Subcutaneous adipose tissue (tissue), 4 donors: ENCODE measurements around the gene PLEKHG2. TPM values are rescaled to one million over a fixed set of nuclear protein-coding genes. Genes with fewer than 3 reads are reported as not detected.

Experiments used
- CTCF ChIP-seq: fragments of 450-650 bp; IDR thresholded peaks from one replicate; pipeline ENCODE4 v1.5.1; 2016; ENCODE audit warnings: low read depth, mild to moderate bottlenecking, control low read depth, antibody characterized with exemption, moderate library complexity
- total RNA-seq, 4 donors: library from RNA; depleted of rRNA; stranded (reverse); fragments of >200 nt; gene quantifications; one replicate each; pipeline ENCODE4 v1.1.0, GENCODE V29; 2016

The PLEKHG2 gene
- total RNA-seq, 4 donors from 2014 or later, result 7.9 to 19.4 (median 10.0) TPM

- TF ChIP-seq CTCF, result no peak
These were observed 2.9 kb downstream of the PLEKHG2 start for GRCh38 chr19:39415111-39416046.

- no peak for TF ChIP-seq CTCF
These were observed 4.0 kb downstream of the PLEKHG2 start for GRCh38 chr19:39416152-39417120.

GRCh38 chr19:39417463-39418181 lies 5.2 kb downstream of the PLEKHG2 start:
- no peak for TF ChIP-seq CTCF

- TF ChIP-seq CTCF, result no peak
These were observed 6.5 kb downstream of the PLEKHG2 start for GRCh38 chr19:39419003-39419402.

- TF ChIP-seq CTCF, result no peak
These were observed 8.3 kb downstream of the PLEKHG2 start for GRCh38 chr19:39420769-39421168.

- TF ChIP-seq CTCF, result no peak
These were observed 9.6 kb downstream of the PLEKHG2 start for GRCh38 chr19:39422020-39422419.
